T-cell (primary cell): ENCODE results near the gene MAP1LC3C. TPM values are rescaled to one million over a fixed set of nuclear protein-coding genes. Genes with fewer than 3 reads are reported as not detected.

Experiments used
- ATAC-seq, 4 experiments: fragments of 200-7000 bp in 3 of 4; fragments of 150-1000 bp in 1 of 4; cut with Tn5 transposase; replicated peaks in 1 of 4; 1 replicate in 3 of 4; 2 replicates in 1 of 4; pipeline ENCODE4 v1.10.0; 2021; ENCODE audit warnings: moderate library complexity in 3 of 4, mild to moderate bottlenecking in 2 of 4, moderate number of reproducible peaks in 1 of 4
- CTCF ChIA-PET, 2 donors: fragments of 300-600 bp; sonication (Branson Sonifier 250); formaldehyde crosslinking; loops; one replicate each; lab custom pipeline; 2022; ENCODE audit warnings: antibody characterized with exemption in 2 of 2; lab: Charles Lee
- POLR2A ChIA-PET, 2 donors: fragments of 300-600 bp; sonication (Branson Sonifier 250); formaldehyde crosslinking; loops; one replicate each; lab custom pipeline; 2022; ENCODE audit warnings: antibody characterized with exemption in 2 of 2; lab: Charles Lee
- DNase-seq, 35 experiments: peaks; one replicate each; pipeline versions ENCODE4 v3.0.0 to v3.0.0-alpha.2; 2013 to 2023
- H3K27ac ChIP-seq: one replicate; pipeline ENCODE4 v1.5.1; 2013; ENCODE audit warnings: low read length
- H3K27me3 ChIP-seq, 2 experiments: replicated peaks in 1 of 2; 1 replicate in 1 of 2; 2 replicates in 1 of 2; pipeline versions ENCODE4 v1.6.1 to v1.7.0; 2013; ENCODE audit warnings: low read length in 1 of 2, mixed read lengths in 1 of 2; ENCODE audit not compliant: control insufficient read depth in 2 of 2, insufficient read depth in 2 of 2; ENCODE audit errors: extremely low read depth in 1 of 2
- H3K36me3 ChIP-seq, 2 donors: 1 replicate in 1 of 2; 2 replicates in 1 of 2; pipeline versions ENCODE4 v1.6.1 to v1.7.0; 2013; ENCODE audit warnings: low read length in 1 of 2; ENCODE audit not compliant: control insufficient read depth in 2 of 2, insufficient read depth in 1 of 2; ENCODE audit errors: extremely low read depth in 1 of 2
- H3K4me1 ChIP-seq, 2 experiments: 1 replicate in 1 of 2; 2 replicates in 1 of 2; pipeline versions ENCODE4 v1.6.1 to v1.7.0; 2013; ENCODE audit warnings: low read length in 2 of 2, mixed read lengths in 1 of 2; ENCODE audit not compliant: insufficient read depth in 2 of 2, control insufficient read depth in 1 of 2; ENCODE audit errors: extremely low read depth in 1 of 2
- H3K4me3 ChIP-seq, 2 donors: 1 replicate in 1 of 2; 2 replicates in 1 of 2; pipeline versions ENCODE4 v1.5.1 to v1.7.0; 2013; ENCODE audit warnings: mild to moderate bottlenecking in 2 of 2, low read length in 1 of 2, moderate library complexity in 1 of 2; ENCODE audit not compliant: control insufficient read depth in 1 of 2; ENCODE audit errors: extremely low read depth in 1 of 2
- H3K9me3 ChIP-seq: 2 replicates; pipeline ENCODE4 v1.7.0; 2013
- H3K27ac Mint-ChIP-seq, 2 donors: one replicate each; pipeline ENCODE4 v1.8.0; 2020 to 2021; ENCODE audit warnings: mild to moderate bottlenecking in 2 of 2, mixed read lengths in 2 of 2
- H3K27me3 Mint-ChIP-seq, 2 donors: one replicate each; pipeline ENCODE4 v1.8.0; 2021 to 2022; ENCODE audit warnings: mixed read lengths in 2 of 2
- H3K36me3 Mint-ChIP-seq: one replicate; pipeline ENCODE4 v1.8.0; 2021; ENCODE audit warnings: mixed read lengths
- H3K4me1 Mint-ChIP-seq, 3 donors: one replicate each; pipeline ENCODE4 v1.8.0; 2020 to 2022; ENCODE audit warnings: mixed read lengths in 3 of 3, mild to moderate bottlenecking in 1 of 3
- H3K4me3 Mint-ChIP-seq, 3 donors: one replicate each; pipeline ENCODE4 v1.8.0; 2020 to 2022; ENCODE audit warnings: mild to moderate bottlenecking in 3 of 3, mixed read lengths in 3 of 3, moderate library complexity in 3 of 3
- H3K9me3 Mint-ChIP-seq, 3 donors: one replicate each; pipeline ENCODE4 v1.8.0; 2020 to 2022; ENCODE audit warnings: mixed read lengths in 3 of 3
- WGBS: methylation state at CpG from one replicate; pipeline ENCODE4 v1.1.5; 2013; ENCODE audit warnings: missing lambda C conversion rate; ENCODE audit not compliant: insufficient coverage; 5-methylcytosine and 5-hydroxymethylcytosine counted together
- total RNA-seq, 35 experiments: library from RNA in 6 of 35; stranded (reverse) in 6 of 35; fragments of 120-200 nt in 1 of 35; gene quantifications; one replicate each; pipeline versions ENCODE4 v1.2.1 to v1.2.4 and lab custom pipeline; 2013 to 2026

Gene MAP1LC3C
- total RNA-seq, 5 donors from 2014 or later (not counting 1 experiment from before 2014, with no cell fraction given): not detected

GRCh38 chr1:242023805-242024204 lies 24.9 kb upstream of the MAP1LC3C start:
- peaks cover 0 to 8% of the 10 kb centered on the region in 2 experiments for H3K27me3 ChIP-seq
- POLR2A ChIA-PET: no interaction called here
- WGBS: 61% methylated on average over 5 of the region's 6 CpGs
- Mint-ChIP-seq H3K27me3 (peaks cover 3 to 5% of the 10 kb centered on the region in 2 donors), H3K27ac (no peak overlapping the region), H3K4me1 (no peaks in the 10 kb centered on the region), H3K9me3 (no peaks in the 10 kb centered on the region), H3K4me3 (no peak overlapping the region), H3K36me3 (no peaks in the 10 kb centered on the region)
- CTCF ChIA-PET: no interaction called here
- no peak overlapping the region for H3K27ac ChIP-seq
- no peaks in the 10 kb centered on the region for H3K36me3 ChIP-seq
- H3K9me3 ChIP-seq: no peaks in the 10 kb centered on the region
- H3K4me3 ChIP-seq: no peak overlapping the region
- DNase-seq: no peak
- ATAC-seq: no peak
- no peaks in the 10 kb centered on the region for H3K4me1 ChIP-seq

- H3K4me1 ChIP-seq: no peaks in the 10 kb centered on the region
- CTCF ChIA-PET: no interaction called here
- no peaks in the 10 kb centered on the region for H3K4me1 Mint-ChIP-seq
- H3K36me3 Mint-ChIP-seq: no peaks in the 10 kb centered on the region
- H3K27ac Mint-ChIP-seq: no peak overlapping the region
- H3K27ac ChIP-seq: no peak overlapping the region
- H3K4me3 ChIP-seq: no peak overlapping the region
- H3K4me3 Mint-ChIP-seq: no peak overlapping the region
- H3K9me3 Mint-ChIP-seq: no peaks in the 10 kb centered on the region
- no peaks in the 10 kb centered on the region for H3K9me3 ChIP-seq
- POLR2A ChIA-PET: no interaction called here
- DNase-seq (no peak), ATAC-seq (no peak)
- no peaks in the 10 kb centered on the region for H3K27me3 ChIP-seq
- no peaks in the 10 kb centered on the region for H3K36me3 ChIP-seq
- no CpG with 5 or more reads among the region's 6 CpGs for WGBS
- no peaks in the 10 kb centered on the region for H3K27me3 Mint-ChIP-seq
These were observed 20.1 kb upstream of the MAP1LC3C start for GRCh38 chr1:242019018-242019417.

- Histone ChIP-seq H3K4me1 (no peaks in the 10 kb centered on the region), H3K27ac (no peak overlapping the region), H3K36me3 (no peaks in the 10 kb centered on the region), H3K4me3 (no peak overlapping the region), H3K9me3 (no peaks in the 10 kb centered on the region), H3K27me3 (no peaks in the 10 kb centered on the region)
- DNase-seq: peak in 19 of 35 experiments; percentile 1 to 53 (median 4)
- Mint-ChIP-seq H3K9me3 (no peaks in the 10 kb centered on the region), H3K4me1 (no peaks in the 10 kb centered on the region), H3K4me3 (no peak overlapping the region), H3K27ac (no peak overlapping the region), H3K27me3 (no peaks in the 10 kb centered on the region), H3K36me3 (no peaks in the 10 kb centered on the region)
- WGBS: 9% methylated on average over 4 of the region's 10 CpGs
- ChIA-PET POLR2A (no interaction called here), CTCF (interaction anchor here in 1 of 2 donors (0.6 kb wide), 1 partner anchor 44 kb away, joined by 3 read pairs; no protein-coding TSS in a partner anchor)
- no peak for ATAC-seq
These were observed 18.8 kb upstream of the MAP1LC3C start for GRCh38 chr1:242017580-242018233.

GRCh38 chr1:242016479-242016878 lies 17.6 kb upstream of the MAP1LC3C start:
- ChIA-PET CTCF (interaction anchor here in 1 of 2 donors (0.6 to 0.7 kb wide), 2 partner anchors 10 to 305 kb away, joined by 3 to 4 read pairs; no protein-coding TSS in a partner anchor), POLR2A (no interaction called here)
- H3K27me3 ChIP-seq: no peaks in the 10 kb centered on the region
- H3K27me3 Mint-ChIP-seq: peaks cover 0 to 5% of the 10 kb centered on the region in 2 donors
- no peak overlapping the region for H3K27ac Mint-ChIP-seq
- no peaks in the 10 kb centered on the region for H3K9me3 Mint-ChIP-seq
- H3K9me3 ChIP-seq: no peaks in the 10 kb centered on the region
- ATAC-seq: no peak
- H3K36me3 ChIP-seq: no peaks in the 10 kb centered on the region
- no peaks in the 10 kb centered on the region for H3K4me1 ChIP-seq
- H3K27ac ChIP-seq: no peak overlapping the region
- DNase-seq: no peak
- H3K4me3 ChIP-seq: no peak overlapping the region
- H3K36me3 Mint-ChIP-seq: no peaks in the 10 kb centered on the region
- no peak overlapping the region for H3K4me3 Mint-ChIP-seq
- no peaks in the 10 kb centered on the region for H3K4me1 Mint-ChIP-seq

- Histone ChIP-seq H3K27ac (no peak overlapping the region), H3K4me3 (no peak overlapping the region), H3K36me3 (no peaks in the 10 kb centered on the region), H3K4me1 (no peaks in the 10 kb centered on the region), H3K9me3 (no peaks in the 10 kb centered on the region), H3K27me3 (no peaks in the 10 kb centered on the region)
- 88% methylated on average over 1 of the region's 5 CpGs for WGBS
- H3K36me3 Mint-ChIP-seq: no peaks in the 10 kb centered on the region
- H3K27me3 Mint-ChIP-seq: peaks cover 2 to 22% of the 10 kb centered on the region in 2 donors
- DNase-seq (no peak), ATAC-seq (no peak)
- CTCF ChIA-PET: interaction anchor here (0.5 to 0.7 kb wide), 3 partner anchors 13 to 527 kb away, joined by 3 to 4 read pairs (median 4); partner anchors contain the start of gene MAP1LC3C (in 1 of the 2)
- H3K4me1 Mint-ChIP-seq: no peaks in the 10 kb centered on the region
- POLR2A ChIA-PET: no interaction called here
- no peaks in the 10 kb centered on the region for H3K9me3 Mint-ChIP-seq
- H3K27ac Mint-ChIP-seq: no peak overlapping the region
- H3K4me3 Mint-ChIP-seq: no peak overlapping the region
These were observed 13.2 kb upstream of the MAP1LC3C start for GRCh38 chr1:242011894-242012660.

GRCh38 chr1:242008826-242009495 lies 10.1 kb upstream of the MAP1LC3C start:
- no peak overlapping the region for H3K27ac ChIP-seq
- ATAC-seq (no peak), DNase-seq (no peak)
- H3K4me1 Mint-ChIP-seq: no peaks in the 10 kb centered on the region
- no CpG with 5 or more reads among the region's 5 CpGs for WGBS
- H3K9me3 ChIP-seq: no peaks in the 10 kb centered on the region
- no peaks in the 10 kb centered on the region for H3K9me3 Mint-ChIP-seq
- no peaks in the 10 kb centered on the region for H3K36me3 ChIP-seq
- H3K36me3 Mint-ChIP-seq: no peaks in the 10 kb centered on the region
- POLR2A ChIA-PET: interaction anchor here in 1 of 2 donors (0.6 kb wide), 1 partner anchor 71 kb away, joined by 6 read pairs; no protein-coding TSS in a partner anchor
- no peak overlapping the region for H3K4me3 ChIP-seq
- H3K27me3 Mint-ChIP-seq: peaks cover 2 to 22% of the 10 kb centered on the region in 2 donors
- no peaks in the 10 kb centered on the region for H3K4me1 ChIP-seq
- H3K27ac Mint-ChIP-seq: no peak overlapping the region
- no peak overlapping the region for H3K4me3 Mint-ChIP-seq
- CTCF ChIA-PET: no interaction called here
- H3K27me3 ChIP-seq: no peaks in the 10 kb centered on the region
